ENCODE results near the gene TMEM141.
"Not testable (repeated sequence)": the region's sequence is repeated elsewhere in the genome, so short reads cannot be mapped to it uniquely, and the experiment has no call there.

TMEM141 gene

GRCh38 chr9:136755302-136756133 lies 35.6 kb upstream of the TMEM141 start:
- DNase-seq, result not testable (repeated sequence)

- DNase-seq, result no peak
These were observed 35.1 kb upstream of the TMEM141 start for GRCh38 chr9:136756134-136756438.

GRCh38 chr9:136756836-136757235 lies 34.3 kb upstream of the TMEM141 start:
- no peak for DNase-seq

GRCh38 chr9:136757328-136757727 lies 33.8 kb upstream of the TMEM141 start:
- no peak for DNase-seq

- DNase-seq, result no peak
These were observed 33.4 kb upstream of the TMEM141 start for GRCh38 chr9:136757751-136758140.

- DNase-seq, result no peak
These were observed 32.1 kb upstream of the TMEM141 start for GRCh38 chr9:136759001-136759400.

- no peak for DNase-seq
These were observed 31.5 kb upstream of the TMEM141 start for GRCh38 chr9:136759436-136760325.

- DNase-seq, result no peak
These were observed 30.7 kb upstream of the TMEM141 start for GRCh38 chr9:136760424-136760823.

- not testable (repeated sequence) for DNase-seq
These were observed 30.2 kb upstream of the TMEM141 start for GRCh38 chr9:136760834-136761544.

- no peak for DNase-seq
These were observed 29.6 kb upstream of the TMEM141 start for GRCh38 chr9:136761545-136761981.

- DNase-seq, result no peak
These were observed 28.9 kb upstream of the TMEM141 start for GRCh38 chr9:136762221-136762691.

- no peak for DNase-seq
These were observed 28.1 kb upstream of the TMEM141 start for GRCh38 chr9:136762915-136763648.

- DNase-seq, result no peak
These were observed 27.5 kb upstream of the TMEM141 start for GRCh38 chr9:136763649-136764035.

- DNase-seq, result no peak
These were observed 26.7 kb upstream of the TMEM141 start, which contains the start of gene LCN15 for GRCh38 chr9:136764301-136764891. TSS of gene LCN15 (minus strand) at chr9:136764518. CDS start at chr9:136764488, 30 bp downstream.

GRCh38 chr9:136765041-136765440 lies 26.1 kb upstream of the TMEM141 start:
- DNase-seq, result no peak

- DNase-seq, result not testable (repeated sequence)
These were observed 25.3 kb upstream of the TMEM141 start for GRCh38 chr9:136765745-136766409.

- DNase-seq, result peak; percentile 26
These were observed 24.6 kb upstream of the TMEM141 start for GRCh38 chr9:136766410-136767120.

GRCh38 chr9:136769710-136770191 lies 21.4 kb upstream of the TMEM141 start:
- DNase-seq, result no peak

- no peak for DNase-seq
These were observed 19.2 kb upstream of the TMEM141 start for GRCh38 chr9:136771907-136772415.

- no peak for DNase-seq
These were observed 17.6 kb upstream of the TMEM141 start for GRCh38 chr9:136773386-136774044.
